ENCODE data around the gene PCDHA1.
"Not testable (repeated sequence)": the region's sequence is repeated elsewhere in the genome, so short reads cannot be mapped to it uniquely, and the experiment has no call there.

The PCDHA1 gene

DNA sequence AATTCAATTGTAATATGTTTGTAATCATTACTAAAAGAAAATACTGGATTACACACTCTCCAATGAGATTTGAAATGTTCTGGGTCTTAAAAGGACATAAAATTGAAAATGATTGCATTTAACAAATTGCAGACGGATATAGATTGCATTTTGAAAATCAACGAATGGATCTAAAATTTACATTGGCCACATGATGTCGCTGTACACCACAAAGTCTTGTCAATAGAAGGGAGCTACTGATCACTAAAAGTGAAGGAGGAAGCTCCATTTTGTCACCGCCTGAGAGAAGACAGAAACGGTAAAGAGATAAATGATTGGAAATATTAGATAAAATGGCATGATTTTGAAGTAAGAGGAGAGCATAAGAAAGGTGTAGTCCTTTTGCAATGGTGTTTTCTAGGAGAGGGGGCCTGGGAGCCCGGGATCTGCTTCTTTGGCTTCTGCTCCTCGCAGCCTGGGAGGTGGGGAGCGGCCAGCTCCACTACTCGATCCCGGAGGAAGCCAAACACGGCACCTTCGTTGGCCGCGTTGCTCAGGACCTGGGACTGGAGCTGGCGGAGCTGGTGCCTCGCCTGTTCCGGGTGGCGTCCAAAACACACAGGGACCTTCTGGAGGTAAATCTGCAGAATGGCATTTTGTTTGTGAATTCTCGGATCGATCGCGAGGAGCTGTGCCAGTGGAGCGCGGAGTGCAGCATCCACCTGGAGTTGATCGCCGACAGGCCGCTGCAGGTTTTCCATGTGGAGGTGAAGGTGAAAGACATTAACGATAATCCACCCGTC is at the start of gene PCDHA1:
PCDHA1 (plus strand) TSS at position 236 of the 782 bp plus-strand sequence.
- no peak for DNase-seq (ENCODE audit: extremely low read depth in 1 of 2, low read depth in 1 of 2)

DNA sequence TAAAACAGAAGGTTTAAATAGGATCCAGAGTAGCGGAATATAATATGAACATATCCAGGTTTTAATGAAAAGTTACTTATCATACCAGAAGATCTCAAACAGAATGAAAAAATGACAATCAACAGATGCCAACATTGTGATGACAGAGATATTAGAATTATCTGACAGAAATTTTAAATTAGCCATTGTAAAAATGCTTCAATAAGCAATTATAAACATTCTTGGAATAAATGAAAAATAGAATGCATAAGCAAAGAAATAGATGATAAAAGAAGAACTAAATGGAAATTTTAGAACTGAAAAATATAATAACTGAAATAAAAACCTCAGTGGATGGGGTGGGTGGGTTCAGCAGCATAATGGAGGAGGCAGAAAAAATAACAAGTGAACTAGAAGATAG is 48.5 kb upstream of the PCDHA1 start:
- DNase-seq (ENCODE audit: extremely low read depth in 1 of 2, low read depth in 1 of 2), result no peak

DNA sequence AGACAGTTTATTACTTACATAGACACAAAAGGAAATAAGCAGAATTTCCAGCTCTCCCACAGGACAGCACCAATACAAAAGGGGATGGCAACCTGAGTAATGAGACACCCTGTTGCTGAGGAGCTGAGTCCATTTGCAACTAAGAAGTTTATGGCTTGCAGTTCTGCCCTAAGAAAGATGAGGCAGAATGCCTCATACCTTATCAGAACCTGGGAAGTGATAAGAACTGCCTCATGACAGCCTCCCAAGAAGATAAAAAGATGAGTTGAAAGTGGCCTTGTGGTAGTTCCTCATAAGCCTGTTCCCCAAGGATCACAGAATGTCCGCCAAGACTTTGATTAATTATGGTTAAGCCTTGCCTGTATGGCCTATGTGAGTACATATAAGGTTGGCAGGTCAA is 44.0 kb upstream of the PCDHA1 start:
- DNase-seq (ENCODE audit: extremely low read depth in 1 of 2, low read depth in 1 of 2), result no peak

DNA sequence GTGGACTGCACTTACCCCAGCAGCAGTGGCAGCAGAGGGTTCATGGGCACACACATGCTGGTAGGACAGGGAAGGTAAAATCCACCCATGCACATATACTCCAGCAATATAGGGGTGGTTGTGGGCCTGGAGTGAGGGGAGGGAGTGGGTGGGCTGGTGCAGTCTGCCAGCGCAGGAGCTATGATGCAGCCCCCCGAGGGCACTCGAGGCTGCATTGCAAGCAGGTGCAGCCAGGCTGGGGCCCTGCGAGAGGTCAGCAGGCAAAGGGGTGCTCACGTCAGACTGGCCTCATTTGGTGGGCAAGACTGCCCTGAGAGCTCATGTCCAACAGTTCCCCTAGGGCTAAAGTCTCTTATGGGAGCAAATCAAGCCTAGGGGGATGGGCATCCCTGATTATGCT is 32.4 kb upstream of the PCDHA1 start:
- no peak for DNase-seq (ENCODE audit: extremely low read depth in 1 of 2, low read depth in 1 of 2)

DNA sequence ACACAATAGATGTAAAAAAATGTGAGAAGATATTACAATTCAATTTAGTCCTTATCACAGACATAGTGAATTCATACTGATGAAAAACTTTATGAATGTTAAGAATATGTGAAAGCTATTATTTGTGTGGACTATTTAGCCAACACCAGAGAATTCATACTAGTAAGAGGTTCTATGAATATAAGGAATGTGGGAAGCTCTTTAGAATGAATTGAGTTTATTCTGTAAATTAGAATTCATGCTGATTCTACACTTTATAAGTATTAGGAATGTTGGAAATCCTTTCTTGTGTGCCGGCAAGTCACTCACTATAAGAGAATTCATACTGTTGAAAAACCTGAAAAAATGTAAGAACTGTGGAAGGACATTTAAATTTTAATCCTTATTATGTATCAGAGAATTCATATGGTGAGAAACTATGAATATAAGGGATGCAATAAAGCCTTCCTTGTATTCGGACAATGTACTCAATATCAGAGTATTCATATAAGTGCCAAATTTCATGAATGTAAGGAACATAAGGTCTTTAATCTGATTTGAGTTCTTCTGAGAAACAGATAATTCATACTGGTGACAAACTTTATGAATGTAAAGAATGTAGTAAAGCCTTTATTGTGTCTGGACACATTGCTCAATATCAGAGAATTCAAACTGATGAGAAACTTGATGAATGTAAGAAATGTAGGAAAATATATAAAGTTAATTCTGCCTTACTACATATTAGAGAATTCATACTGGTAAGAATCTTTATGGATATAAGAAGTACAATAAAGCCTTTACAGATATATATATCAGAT is 21.6 kb upstream of the PCDHA1 start:
- DNase-seq (ENCODE audit: extremely low read depth in 1 of 2, low read depth in 1 of 2), result no peak

DNA sequence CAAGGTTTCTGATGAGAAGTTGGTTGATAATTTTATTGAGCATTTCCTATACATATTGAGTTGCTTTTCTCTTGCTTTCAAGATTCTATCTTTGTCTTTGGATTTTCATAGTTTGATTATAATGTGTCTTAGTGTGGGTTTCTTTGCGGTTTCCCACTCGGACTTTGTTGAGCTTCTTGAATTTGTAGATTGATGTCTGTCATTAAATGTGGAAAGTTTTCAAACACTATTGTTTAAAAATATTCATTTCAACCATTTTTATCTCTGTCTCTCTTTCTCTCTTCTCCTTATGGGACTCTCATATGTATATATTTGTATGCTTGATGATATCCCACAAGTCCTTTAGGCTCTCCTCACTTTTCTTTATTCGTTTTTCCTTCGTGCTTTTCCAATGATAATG is 18.5 kb upstream of the PCDHA1 start:
- DNase-seq (ENCODE audit: extremely low read depth in 1 of 2, low read depth in 1 of 2), result no peak

DNA sequence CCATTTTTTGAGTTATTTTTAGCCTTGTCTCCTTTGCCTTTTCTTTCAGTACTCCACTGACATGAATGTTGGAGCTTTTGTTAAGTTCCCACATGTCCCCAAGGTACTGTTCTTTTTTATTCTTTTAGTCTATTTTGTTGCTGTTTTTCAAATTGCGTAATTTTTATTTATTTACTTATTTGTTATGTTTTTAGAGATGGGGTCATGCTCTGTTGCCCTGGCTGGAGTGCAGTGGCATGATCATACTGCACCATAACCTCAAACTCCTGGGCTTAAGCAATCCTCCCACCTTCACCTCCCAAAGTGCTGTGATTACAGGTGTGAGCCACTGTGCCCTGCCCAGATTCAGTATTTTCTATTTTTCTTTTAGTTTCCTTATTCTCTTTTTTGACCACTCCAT is 5.4 kb upstream of the PCDHA1 start:
- DNase-seq (ENCODE audit: extremely low read depth in 1 of 2, low read depth in 1 of 2), result no peak

DNA sequence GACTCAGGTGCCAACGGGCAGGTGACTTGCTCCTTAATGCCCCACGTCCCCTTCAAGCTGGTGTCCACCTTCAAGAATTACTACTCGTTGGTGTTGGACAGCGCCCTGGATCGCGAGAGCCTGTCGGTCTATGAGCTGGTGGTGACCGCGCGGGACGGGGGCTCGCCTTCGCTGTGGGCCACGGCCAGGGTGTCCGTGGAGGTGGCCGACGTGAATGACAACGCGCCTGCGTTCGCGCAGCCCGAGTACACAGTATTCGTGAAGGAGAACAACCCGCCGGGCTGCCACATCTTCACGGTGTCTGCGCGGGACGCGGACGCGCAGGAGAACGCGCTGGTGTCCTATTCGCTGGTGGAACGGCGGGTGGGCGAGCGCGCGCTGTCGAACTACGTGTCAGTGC is 1.5 kb downstream of the PCDHA1 start:
- DNase-seq (ENCODE audit: extremely low read depth in 1 of 2, low read depth in 1 of 2), result not testable (repeated sequence)

DNA sequence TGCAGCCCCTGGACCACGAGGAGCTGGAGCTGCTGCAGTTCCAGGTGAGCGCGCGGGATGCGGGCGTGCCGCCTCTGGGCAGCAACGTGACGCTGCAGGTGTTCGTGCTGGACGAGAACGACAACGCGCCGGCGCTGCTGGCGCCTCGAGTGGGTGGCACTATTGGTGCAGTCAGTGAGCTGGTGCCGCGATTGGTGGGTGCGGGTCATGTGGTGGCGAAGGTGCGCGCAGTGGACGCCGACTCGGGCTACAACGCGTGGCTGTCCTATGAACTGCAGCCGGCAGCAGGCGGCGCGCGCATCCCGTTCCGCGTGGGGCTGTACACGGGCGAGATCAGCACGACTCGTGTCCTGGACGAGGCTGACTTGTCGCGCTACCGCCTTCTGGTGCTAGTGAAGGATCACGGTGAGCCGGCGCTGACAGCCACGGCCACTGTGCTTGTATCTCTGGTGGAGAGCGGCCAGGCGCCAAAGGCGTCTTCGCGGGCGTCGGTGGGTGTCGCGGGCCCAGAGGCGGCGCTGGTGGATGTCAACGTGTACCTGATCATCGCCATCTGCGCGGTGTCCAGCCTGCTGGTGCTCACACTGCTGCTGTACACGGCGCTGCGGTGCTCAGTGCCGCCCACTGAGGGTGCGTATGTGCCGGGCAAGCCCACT is 2.0 kb downstream of the PCDHA1 start:
- DNase-seq (ENCODE audit: extremely low read depth in 1 of 2, low read depth in 1 of 2), result not testable (repeated sequence)

DNA sequence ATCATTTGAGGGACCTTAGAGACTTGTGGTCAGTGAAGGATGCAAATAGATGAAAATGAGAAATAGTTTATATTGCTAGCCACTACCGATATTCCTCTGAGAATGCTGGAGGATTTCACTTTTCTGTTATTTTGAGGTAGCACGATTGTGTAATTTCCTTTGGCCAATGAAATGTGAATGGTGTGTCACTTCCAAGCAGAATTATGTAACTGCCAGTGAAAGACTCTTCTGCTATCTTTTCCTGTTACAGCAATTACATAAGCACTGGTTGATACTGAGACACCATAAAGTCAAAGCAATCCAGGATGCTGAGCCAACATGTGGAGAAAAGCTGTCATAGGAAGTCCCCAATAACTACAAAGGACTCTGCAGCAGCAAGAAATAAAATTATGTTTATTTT is 5.1 kb downstream of the PCDHA1 start:
- DNase-seq (ENCODE audit: extremely low read depth in 1 of 2, low read depth in 1 of 2), result no peak

DNA sequence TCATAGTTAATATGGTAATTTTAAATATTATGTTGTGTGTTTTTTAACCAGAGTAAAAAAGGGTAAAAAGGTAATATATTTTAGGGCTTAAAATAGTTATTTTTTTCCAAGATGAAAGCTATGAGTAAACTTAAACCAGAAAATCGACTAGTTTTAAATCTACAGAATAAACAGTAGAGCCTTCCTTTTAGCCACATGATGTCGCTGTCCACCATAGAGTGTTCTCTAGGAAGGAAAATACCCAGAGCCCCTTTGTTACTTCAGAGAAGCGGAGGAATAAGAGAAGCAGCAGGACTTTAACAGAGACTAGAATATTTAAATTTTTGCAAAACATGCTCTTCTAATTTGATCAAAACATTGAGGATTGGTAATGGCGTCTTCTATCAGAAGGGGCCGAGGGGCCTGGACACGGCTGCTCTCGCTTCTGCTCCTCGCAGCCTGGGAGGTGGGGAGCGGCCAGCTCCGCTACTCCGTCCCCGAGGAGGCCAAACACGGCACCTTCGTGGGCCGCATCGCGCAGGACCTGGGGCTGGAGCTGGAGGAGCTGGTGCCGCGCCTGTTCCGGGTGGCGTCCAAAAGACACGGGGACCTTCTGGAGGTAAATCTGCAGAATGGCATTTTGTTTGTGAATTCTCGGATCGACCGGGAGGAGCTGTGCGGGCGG is 8.8 kb downstream of the PCDHA1 start, which contains the start of gene PCDHA2:
PCDHA2 (plus strand) TSS at position 258 of the 664 bp plus-strand sequence.
- DNase-seq (ENCODE audit: extremely low read depth in 1 of 2, low read depth in 1 of 2), result no peak

DNA sequence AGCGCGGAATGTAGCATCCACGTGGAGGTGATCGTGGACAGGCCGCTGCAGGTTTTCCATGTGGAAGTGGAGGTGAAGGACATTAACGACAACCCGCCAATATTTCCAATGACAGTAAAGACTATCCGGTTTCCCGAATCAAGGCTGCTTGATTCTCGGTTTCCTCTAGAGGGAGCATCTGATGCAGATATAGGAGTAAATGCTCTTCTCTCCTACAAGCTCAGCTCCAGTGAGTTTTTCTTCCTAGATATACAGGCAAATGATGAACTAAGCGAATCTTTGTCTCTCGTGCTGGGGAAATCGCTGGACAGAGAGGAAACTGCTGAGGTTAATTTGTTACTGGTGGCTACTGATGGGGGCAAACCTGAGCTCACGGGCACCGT is 9.3 kb downstream of the PCDHA1 start:
- DNase-seq (ENCODE audit: extremely low read depth in 1 of 2, low read depth in 1 of 2), result no peak

DNA sequence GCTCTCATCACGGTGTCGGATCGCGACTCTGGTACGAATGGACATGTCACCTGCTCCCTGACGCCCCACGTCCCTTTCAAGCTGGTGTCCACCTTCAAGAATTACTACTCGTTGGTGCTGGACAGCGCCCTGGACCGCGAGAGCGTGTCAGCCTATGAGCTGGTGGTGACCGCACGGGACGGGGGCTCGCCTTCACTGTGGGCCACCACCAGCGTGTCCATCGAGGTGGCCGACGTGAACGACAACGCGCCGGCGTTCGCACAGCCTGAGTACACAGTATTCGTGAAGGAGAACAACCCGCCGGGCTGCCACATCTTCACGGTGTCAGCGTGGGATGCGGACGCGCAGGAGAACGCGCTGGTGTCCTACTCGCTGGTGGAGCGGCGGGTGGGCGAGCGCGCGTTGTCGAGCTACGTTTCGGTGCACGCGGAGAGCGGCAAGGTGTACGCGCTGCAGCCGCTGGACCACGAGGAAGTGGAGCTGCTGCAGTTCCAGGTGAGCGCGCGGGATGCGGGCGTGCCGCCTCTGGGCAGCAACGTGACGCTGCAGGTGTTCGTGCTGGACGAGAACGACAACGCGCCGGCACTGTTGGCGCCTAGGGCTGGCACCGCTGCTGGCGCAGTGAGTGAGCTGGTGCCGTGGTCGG is 10.3 kb downstream of the PCDHA1 start:
- not testable (repeated sequence) for DNase-seq (ENCODE audit: extremely low read depth in 1 of 2, low read depth in 1 of 2)

DNA sequence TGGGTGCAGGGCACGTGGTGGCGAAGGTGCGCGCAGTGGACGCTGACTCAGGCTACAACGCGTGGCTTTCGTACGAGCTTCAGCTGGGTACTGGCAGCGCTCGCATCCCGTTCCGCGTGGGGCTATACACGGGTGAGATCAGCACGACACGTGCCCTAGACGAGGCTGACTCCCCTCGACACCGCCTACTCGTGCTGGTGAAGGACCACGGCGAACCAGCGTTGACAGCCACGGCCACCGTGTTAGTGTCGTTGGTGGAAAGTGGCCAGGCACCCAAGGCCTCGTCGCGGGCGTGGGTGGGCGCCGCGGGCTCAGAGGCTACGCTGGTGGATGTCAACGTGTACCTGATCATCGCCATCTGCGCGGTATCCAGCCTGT is 10.8 kb downstream of the PCDHA1 start:
- DNase-seq (ENCODE audit: extremely low read depth in 1 of 2, low read depth in 1 of 2), result no peak

DNA sequence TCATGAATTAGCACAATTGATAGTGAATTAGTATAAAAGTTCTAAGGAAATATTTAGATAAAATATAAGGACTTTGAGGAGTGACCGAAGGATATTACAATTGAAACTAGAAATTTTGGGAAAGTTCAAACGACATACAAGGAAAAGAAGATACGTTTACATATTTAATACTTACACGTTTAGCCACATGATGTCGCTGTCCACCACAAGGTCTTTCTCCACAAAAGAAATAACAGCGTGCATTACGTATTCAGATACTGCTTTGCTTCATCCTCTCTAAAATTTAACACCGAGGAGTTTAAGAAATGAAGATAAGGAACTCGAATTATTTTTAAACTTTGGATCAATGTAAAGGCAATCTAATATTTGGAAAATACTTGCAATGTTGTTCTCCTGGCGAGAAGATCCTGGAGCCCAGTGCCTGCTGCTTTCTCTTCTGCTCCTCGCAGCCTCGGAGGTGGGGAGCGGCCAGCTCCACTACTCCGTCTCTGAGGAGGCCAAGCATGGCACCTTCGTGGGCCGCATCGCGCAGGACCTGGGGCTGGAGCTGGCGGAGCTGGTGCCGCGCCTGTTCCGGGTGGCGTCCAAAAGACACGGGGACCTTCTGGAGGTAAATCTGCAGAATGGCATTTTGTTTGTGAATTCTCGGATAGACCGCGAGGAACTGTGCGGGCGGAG is 15.0 kb downstream of the PCDHA1 start, which contains the start of gene PCDHA3:
PCDHA3 (plus strand) TSS at position 242 of the 678 bp plus-strand sequence.
- DNase-seq (ENCODE audit: extremely low read depth in 1 of 2, low read depth in 1 of 2), result no peak

DNA sequence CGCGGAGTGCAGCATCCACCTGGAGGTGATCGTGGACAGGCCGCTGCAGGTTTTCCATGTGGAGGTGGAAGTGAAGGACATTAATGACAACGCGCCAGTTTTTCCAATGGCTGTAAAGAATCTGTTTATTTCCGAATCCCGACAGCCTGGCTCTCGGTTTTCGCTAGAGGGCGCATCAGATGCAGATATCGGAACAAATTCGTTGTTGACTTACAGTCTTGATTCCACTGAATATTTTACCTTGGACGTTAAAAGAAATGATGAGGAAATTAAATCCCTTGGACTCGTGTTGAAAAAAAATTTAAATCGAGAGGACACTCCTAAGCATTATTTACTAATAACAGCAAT is 15.5 kb downstream of the PCDHA1 start:
- no peak for DNase-seq (ENCODE audit: extremely low read depth in 1 of 2, low read depth in 1 of 2)

DNA sequence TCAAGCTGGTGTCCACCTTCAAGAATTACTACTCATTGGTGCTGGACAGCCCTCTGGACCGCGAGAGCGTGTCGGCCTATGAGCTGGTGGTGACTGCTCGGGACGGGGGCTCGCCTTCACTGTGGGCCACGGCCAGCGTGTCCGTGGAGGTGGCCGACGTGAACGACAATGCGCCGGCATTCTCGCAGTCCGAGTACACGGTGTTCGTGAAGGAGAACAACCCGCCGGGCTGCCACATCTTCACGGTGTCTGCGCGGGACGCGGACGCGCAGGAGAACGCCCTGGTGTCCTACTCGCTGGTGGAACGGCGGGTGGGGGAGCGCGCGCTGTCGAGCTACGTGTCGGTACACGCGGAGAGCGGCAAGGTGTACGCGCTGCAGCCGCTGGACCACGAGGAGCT is 16.4 kb downstream of the PCDHA1 start:
- DNase-seq (ENCODE audit: extremely low read depth in 1 of 2, low read depth in 1 of 2), result not testable (repeated sequence)

DNA sequence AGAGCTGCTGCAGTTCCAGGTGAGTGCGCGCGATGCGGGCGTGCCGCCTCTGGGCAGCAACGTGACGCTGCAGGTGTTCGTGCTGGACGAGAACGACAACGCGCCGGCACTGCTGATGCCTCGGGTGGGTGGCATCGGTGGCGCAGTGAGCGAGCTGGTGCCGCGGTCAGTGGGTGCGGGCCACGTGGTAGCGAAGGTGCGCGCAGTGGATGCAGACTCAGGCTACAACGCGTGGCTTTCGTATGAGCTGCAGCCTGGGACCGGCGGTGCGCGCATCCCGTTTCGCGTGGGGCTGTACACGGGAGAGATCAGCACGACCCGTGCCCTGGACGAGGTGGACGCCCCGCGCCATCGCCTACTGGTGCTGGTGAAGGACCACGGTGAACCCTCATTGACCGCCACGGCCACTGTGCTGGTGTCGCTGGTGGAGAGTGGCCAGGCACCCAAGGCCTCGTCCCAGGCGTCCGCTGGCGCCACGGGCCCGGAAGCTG is 16.9 kb downstream of the PCDHA1 start:
- DNase-seq (ENCODE audit: extremely low read depth in 1 of 2, low read depth in 1 of 2), result no peak

DNA sequence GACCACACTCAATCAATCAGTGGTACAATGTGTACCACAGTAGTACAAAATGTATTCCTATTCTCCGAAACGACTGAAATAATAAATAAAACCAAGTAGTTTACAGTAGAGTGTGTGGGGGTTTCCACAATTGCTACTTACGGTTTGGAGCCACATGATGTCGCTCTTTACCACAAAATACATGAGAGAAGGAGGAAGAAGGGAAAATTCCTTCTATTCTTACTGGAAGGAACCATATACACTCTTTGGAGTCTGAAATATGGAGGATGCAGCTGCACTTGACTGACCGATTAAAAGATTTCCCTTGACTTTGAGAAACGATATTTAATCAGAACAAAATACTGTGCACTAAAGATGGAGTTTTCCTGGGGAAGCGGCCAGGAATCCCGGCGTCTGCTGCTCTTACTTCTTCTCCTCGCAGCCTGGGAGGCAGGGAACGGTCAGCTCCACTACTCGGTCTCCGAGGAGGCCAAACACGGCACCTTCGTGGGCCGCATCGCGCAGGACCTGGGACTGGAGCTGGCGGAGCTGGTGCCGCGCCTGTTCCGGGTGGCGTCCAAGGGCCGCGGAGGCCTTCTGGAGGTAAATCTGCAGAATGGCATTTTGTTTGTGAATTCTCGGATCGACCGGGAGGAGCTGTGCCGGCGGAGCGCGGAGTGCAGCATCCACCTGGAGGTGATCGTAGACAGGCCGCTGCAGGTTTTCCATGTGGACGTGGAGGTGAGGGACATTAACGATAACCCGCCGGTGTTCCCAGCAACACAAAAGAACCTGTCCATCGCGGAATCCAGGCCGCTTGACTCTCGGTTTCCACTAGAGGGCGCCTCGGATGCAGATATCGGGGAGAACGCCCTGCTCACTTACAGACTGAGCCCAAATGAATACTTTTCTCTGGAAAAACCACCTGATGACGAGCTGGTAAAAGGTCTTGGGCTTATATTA is 21.2 kb downstream of the PCDHA1 start, which contains the start of gene PCDHA4:
PCDHA4 (plus strand) TSS at position 235 of the 942 bp plus-strand sequence.
- no peak for DNase-seq (ENCODE audit: extremely low read depth in 1 of 2, low read depth in 1 of 2)
